IMR-90 (cell line): ENCODE measurements around the gene IRF2. TPM values are rescaled to one million over a fixed set of nuclear protein-coding genes. Genes with fewer than 3 reads are reported as not detected.

ENCODE experiments used
- ATAC-seq: fragments of 200-7000 bp; cut with Tn5 transposase; 2 replicates; pipeline ENCODE4 v1.9.1; 2020; ENCODE audit warnings: low read depth, mild to moderate bottlenecking, moderate library complexity
- BruUV-seq: library from RNA; stranded (reverse); fragments of 400-500 nt; replicated peaks from 2 replicates; lab custom pipeline; 2021; lab: Mats Ljungman, UMichigan
- CTCF ChIA-PET: fragments of 300-600 bp; formaldehyde crosslinking; extraction: SDS; loops from one replicate; lab custom pipeline; 2021; ENCODE audit warnings: antibody characterized with exemption; lab: Yijun Ruan, JAX
- POLR2A ChIA-PET: fragments of 300-600 bp; sonication (Branson Sonifier 250); formaldehyde crosslinking; loops from one replicate; lab custom pipeline; 2022; ENCODE audit warnings: antibody characterized with exemption; ENCODE audit not compliant: unreplicated experiment; lab: Charles Lee
- DNase-seq: peaks from one replicate; pipeline ENCODE4 v3.0.0; 2013
- H2AFZ ChIP-seq: replicated peaks from 2 replicates; pipeline ENCODE3; 2013; ENCODE audit warnings: low read length, mild to moderate bottlenecking; ENCODE audit not compliant: poor library complexity
- H2AK5ac ChIP-seq: 2 replicates; pipeline ENCODE4 v1.6.1; 2013; ENCODE audit warnings: low read depth, low read length, inconsistent platforms
- H2AK9ac ChIP-seq: replicated peaks from 2 replicates; pipeline ENCODE3; 2013; ENCODE audit warnings: mild to moderate bottlenecking, low read depth, low read length, moderate library complexity; ENCODE audit not compliant: poor library complexity
- H2BK120ac ChIP-seq: 2 replicates; pipeline ENCODE4 v1.6.1; 2013; ENCODE audit warnings: low read depth, low read length, inconsistent platforms
- H2BK15ac ChIP-seq: 3 replicates; pipeline ENCODE4 v1.6.1; 2013; ENCODE audit warnings: low read depth, low read length, inconsistent platforms
- H2BK20ac ChIP-seq: 2 replicates; pipeline ENCODE4 v1.6.1; 2013; ENCODE audit warnings: low read depth, mild to moderate bottlenecking, inconsistent platforms, low read length, moderate library complexity
- H2BK5ac ChIP-seq: 2 replicates; pipeline ENCODE4 v1.6.1; 2013; ENCODE audit warnings: mild to moderate bottlenecking, low read depth, low read length, inconsistent platforms; ENCODE audit not compliant: poor library complexity, severe bottlenecking
- H3K14ac ChIP-seq: replicated peaks from 2 replicates; pipeline ENCODE4 v1.6.1; 2013; ENCODE audit warnings: low read depth, low read length, inconsistent platforms
- H3K18ac ChIP-seq: 2 replicates; pipeline ENCODE4 v1.6.1; 2013; ENCODE audit warnings: low read depth, low read length, control low read depth
- H3K23ac ChIP-seq: 2 replicates; pipeline ENCODE4 v1.6.1; 2013; ENCODE audit warnings: low read depth, low read length, inconsistent platforms
- H3K27ac ChIP-seq: 2 replicates; pipeline ENCODE4 v1.5.1; 2013; ENCODE audit warnings: mild to moderate bottlenecking, control low read depth, low read length; ENCODE audit not compliant: insufficient read depth
- H3K27me3 ChIP-seq: 2 replicates; pipeline ENCODE4 v1.6.1; 2013; ENCODE audit warnings: low read length; ENCODE audit not compliant: control insufficient read depth, insufficient read depth
- H3K36me3 ChIP-seq: 2 replicates; pipeline ENCODE4 v1.6.1; 2013; ENCODE audit warnings: low read length, mixed read lengths; ENCODE audit not compliant: control insufficient read depth, insufficient read depth
- H3K4ac ChIP-seq: 2 replicates; pipeline ENCODE4 v1.6.1; 2013; ENCODE audit warnings: low read depth, low read length, inconsistent platforms
- H3K4me1 ChIP-seq: 2 replicates; pipeline ENCODE4 v1.6.1; 2013; ENCODE audit warnings: low read length, mixed read lengths; ENCODE audit not compliant: control insufficient read depth, insufficient read depth
- H3K4me2 ChIP-seq: 2 replicates; pipeline ENCODE4 v1.6.1; 2013; ENCODE audit warnings: low read depth, mild to moderate bottlenecking, control low read depth, low read length, moderate library complexity
- H3K4me3 ChIP-seq: 2 replicates; pipeline ENCODE4 v1.5.1; 2013; ENCODE audit warnings: low read depth, mild to moderate bottlenecking, control low read depth, low read length, moderate library complexity; ENCODE audit not compliant: insufficient read depth
- H3K56ac ChIP-seq: 2 replicates; pipeline ENCODE4 v1.6.1; 2013; ENCODE audit warnings: low read length, inconsistent platforms; ENCODE audit not compliant: insufficient read depth; ENCODE audit errors: extremely low read depth
- H3K79me1 ChIP-seq, 2 experiments: 2 replicates each; pipeline ENCODE4 v1.6.1; 2013; ENCODE audit warnings: low read length in 2 of 2, inconsistent platforms in 1 of 2, low read depth in 1 of 2
- H3K9ac ChIP-seq: 2 replicates; pipeline ENCODE4 v1.6.1; 2013; ENCODE audit warnings: low read depth, low read length, control low read depth
- H3K9me1 ChIP-seq: 2 replicates; pipeline ENCODE4 v1.6.1; 2013; ENCODE audit warnings: low read length, inconsistent platforms; ENCODE audit not compliant: insufficient read depth
- H3K9me3 ChIP-seq: 2 replicates; pipeline ENCODE4 v1.6.1; 2013; ENCODE audit warnings: low read length; ENCODE audit not compliant: control insufficient read depth, insufficient read depth
- H4K20me1 ChIP-seq: 2 replicates; pipeline ENCODE4 v1.6.1; 2013; ENCODE audit warnings: low read length, inconsistent platforms; ENCODE audit not compliant: insufficient read depth
- H4K5ac ChIP-seq: 2 replicates; pipeline ENCODE4 v1.6.1; 2013; ENCODE audit warnings: mild to moderate bottlenecking, low read depth, low read length, control low read depth
- H4K8ac ChIP-seq, 2 experiments: 2 replicates each; pipeline ENCODE4 v1.6.1; 2013; ENCODE audit warnings: low read depth in 2 of 2, low read length in 2 of 2, control low read depth in 1 of 2, inconsistent platforms in 1 of 2
- H4K91ac ChIP-seq: 2 replicates; pipeline ENCODE4 v1.6.1; 2013; ENCODE audit warnings: low read depth, low read length, inconsistent platforms; ENCODE audit not compliant: insufficient read depth
- CEBPB ChIP-seq: IDR thresholded peaks from 2 replicates; pipeline ENCODE4 v1.6.1; 2012; ENCODE audit warnings: low read depth, low read length, improper control_type of control experiment
- NFE2L2 ChIP-seq: fragments of 150-350 bp; IDR thresholded peaks from 2 replicates; pipeline ENCODE4 v1.6.1; 2016; ENCODE audit warnings: low read depth, mild to moderate bottlenecking, low read length
- WGBS, 2 experiments: methylation state at CpG; one replicate each; pipeline versions ENCODE4 v1.1.5 to v1.1.7; 2013; ENCODE audit warnings: missing lambda C conversion rate in 2 of 2; ENCODE audit not compliant: insufficient read length in 1 of 2; ENCODE audit errors: extremely low coverage in 2 of 2; 5-methylcytosine and 5-hydroxymethylcytosine counted together
- dilution Hi-C: fragments of 300-500 bp; cut with HindIII; formaldehyde crosslinking; loops from one replicate; pipeline ENCODE4 v1.14.3; 2018; ENCODE audit warnings: low sequenced_read_pairs; ENCODE audit not compliant: unreplicated experiment
- in situ Hi-C: fragments of 300-500 bp; cut with MboI; formaldehyde crosslinking; loops from 3 replicates; pipeline ENCODE4 v1.14.3; 2019; ENCODE audit warnings: low sequenced_read_pairs, inconsistent platforms, mixed read lengths
- intact Hi-C: fragments of 100-400 bp; cut with micrococcal nuclease; formaldehyde crosslinking; loops from 2 replicates; pipeline ENCODE4 v1.10.0; 2022
- polyA plus RNA-seq, 3 experiments: library from polyadenylated mRNA; depleted of rRNA; stranded (reverse); fragments of >200 nt; gene quantifications; 2 replicates each; pipeline ENCODE4 v1.2.3, GENCODE V29; 2012; ENCODE audit warnings: low replicate concordance in 1 of 3
- total RNA-seq: library from RNA; depleted of rRNA; stranded (reverse); fragments of >200 nt; gene quantifications from 2 replicates; pipeline ENCODE4 v1.2.3, GENCODE V29; 2012
- TF ChIP-seq, protein P1 (sequence below): fragments of 150-350 bp; IDR thresholded peaks from 2 replicates; pipeline ENCODE4 v1.6.1; 2017; ENCODE audit warnings: mild to moderate bottlenecking, antibody characterized with exemption, low read length, low read depth

The IRF2 gene
- total and polyA plus RNA-seq, 2 of the 4 experiments (the other 2 are of a cell fraction) = 16.5 to 21.9 TPM

DNA sequence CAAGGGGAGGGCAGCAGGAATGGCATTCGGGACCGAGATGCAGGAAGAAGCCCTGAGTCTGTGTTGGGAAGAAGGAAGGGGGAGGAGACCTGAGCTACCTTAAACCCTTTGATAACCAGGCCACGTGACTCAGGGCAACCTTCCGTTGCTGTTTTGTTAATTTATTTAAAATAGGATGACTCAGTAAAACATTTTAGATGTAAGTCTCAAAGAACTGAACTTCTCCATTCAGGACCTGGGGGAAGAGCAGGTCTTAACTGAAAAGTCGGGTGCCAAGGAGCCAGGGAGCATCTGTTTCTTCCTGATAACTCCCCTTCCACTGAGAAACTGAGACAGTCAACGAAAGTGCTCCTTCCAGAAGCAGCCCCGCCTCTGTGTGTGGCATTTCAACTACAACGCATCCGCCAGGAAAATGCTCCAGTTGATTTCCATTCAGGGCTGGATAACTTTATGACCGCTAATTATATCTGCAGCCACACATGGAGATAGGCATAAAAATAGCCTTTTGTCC, 88.0 kb downstream of the IRF2 start:
- Histone ChIP-seq H3K56ac (0 out of 2 replicates have a peak overlapping the region, but pooled peaks have one; percentile 33), H2AFZ (no peak overlapping the region), H3K4ac (peak overlapping the region; percentile 82), H2BK120ac (peak overlapping the region; percentile 72), H3K27ac (peak overlapping the region; percentile 41; the same call in 1 of the 2 replicates), H3K79me1 (peaks cover 5 to 31% of the 10 kb centered on the region in 2 experiments; a peak in 2 of 4 replicates), H3K9ac (no peak overlapping the region), H4K8ac (peak overlapping the region; percentile 22 to 93), H3K23ac (peak overlapping the region; percentile 61; the same call in 1 of the 2 replicates), H3K4me2 (no peak overlapping the region), H3K27me3 (no peaks in the 10 kb centered on the region), H3K4me3 (no peak overlapping the region), H2BK5ac (peak overlapping the region; percentile 3), H4K5ac (no peak overlapping the region; the same call in 1 of the 2 replicates), H3K18ac (peak overlapping the region; percentile 32; the same call in 1 of the 2 replicates), H3K9me3 (no peaks in the 10 kb centered on the region), H2AK9ac (peak overlapping the region; percentile 22), H2AK5ac (peak overlapping the region; percentile 92), H2BK20ac (peak overlapping the region; percentile 76; the same call in 1 of the 2 replicates), H3K14ac (peak overlapping the region; percentile 83), H3K36me3 (peaks cover 35% of the 10 kb centered on the region), H3K4me1 (peaks cover 27% of the 10 kb centered on the region), H3K9me1 (peaks cover 32% of the 10 kb centered on the region), H4K91ac (peak overlapping the region; percentile 30; the same call in 1 of the 2 replicates), H4K20me1 (peaks cover 8% of the 10 kb centered on the region), H2BK15ac (peak overlapping the region; percentile 47; the same call in 2 of the 3 replicates)
- ChIA-PET POLR2A (no interaction called here), CTCF (no interaction called here)
- intact Hi-C loops = loop anchor here (10.0 kb wide), 1 partner anchor 258 kb away; the partner anchor contains the start of genes CASP3 and PRIMPOL
- TF ChIP-seq, protein P1, sequence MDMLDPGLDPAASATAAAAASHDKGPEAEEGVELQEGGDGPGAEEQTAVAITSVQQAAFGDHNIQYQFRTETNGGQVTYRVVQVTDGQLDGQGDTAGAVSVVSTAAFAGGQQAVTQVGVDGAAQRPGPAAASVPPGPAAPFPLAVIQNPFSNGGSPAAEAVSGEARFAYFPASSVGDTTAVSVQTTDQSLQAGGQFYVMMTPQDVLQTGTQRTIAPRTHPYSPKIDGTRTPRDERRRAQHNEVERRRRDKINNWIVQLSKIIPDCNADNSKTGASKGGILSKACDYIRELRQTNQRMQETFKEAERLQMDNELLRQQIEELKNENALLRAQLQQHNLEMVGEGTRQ = peak; percentile 71
- no peak for TF ChIP-seq CEBPB
- TF ChIP-seq NFE2L2 = peak; percentile 23; the same call in 1 of the 2 replicates
- WGBS, 2 experiments = 100% methylated on average over 2 of the region's 10 CpGs; no CpG with 5 or more reads in 1 of the 2 experiments
- in situ Hi-C loops = no loop called here
- BruUV-seq = no TSS peak
- dilution Hi-C loops = no loop called here
- ATAC-seq (no peak), DNase-seq (no peak)
